Heart left ventricle (tissue), 13 donors: Measurements from ENCODE around the gene ADCY7.

ENCODE experiments used
- CTCF ChIP-seq, 12 donors: fragments of 200-600 bp; sonication (generic) in 4 of 12; IDR thresholded peaks; one replicate each; pipeline versions ENCODE4 v1.5.0 to v1.8.0; 2018 to 2022; ENCODE audit warnings: antibody characterized with exemption in 12 of 12, mild to moderate bottlenecking in 5 of 12
- POLR2A ChIP-seq, 2 donors: fragments of 450-650 bp; IDR thresholded peaks; one replicate each; pipeline ENCODE4 v1.6.1; 2017; ENCODE audit warnings: antibody characterized with exemption in 2 of 2, mild to moderate bottlenecking in 2 of 2, moderate library complexity in 2 of 2
- donor health status: ischemic (EF 13 %, LVEDD 7.1; RV severe dilation, severe dysfunction).
- donor health status: DM: no; HTN: yes; CAD: no.
- donor health status: DM: no; HTN: no; CAD: no.
- donor health status: ischemic (EF 25% LVEDD 6.9; RV normal size, moderate dysfunction).
- donor health status: ischemic (EF 25% LVEDD 5.7; RV mildly dilated, moderate dysfunction).
- donor health status: ischemic (EF 35%, LVEDD 5.7; RV mildly dilated, moderate dysfunction).
- donor health status: nonischemic (EF 11% LVEDD 7.7; RV severe dilation, severe dysfunction).
- donor health status: DM: yes; HTN: yes; CAD: no.
- donor health status: PGD.
- donor health status: ischemic (EF 29% LVEDD 5.4; RV normal size, mild dysfunction).
- donor health status: nonischemic (EF 23%, LVEDD 6.1; RV moderate dilation, normal function).

- TF ChIP-seq CTCF (IDR thresholded peaks at IDR 0.05) (no peak), POLR2A (IDR thresholded peaks at IDR 0.05) (no peak)
These were observed 22.2 kb upstream of the ADCY7 start for GRCh38 chr16:50244140-50244503.
